ENCODE data around the gene DDX50. TPM values are rescaled to one million over a fixed set of nuclear protein-coding genes. Genes with fewer than 3 reads are reported as not detected.
"Not testable (repeated sequence)": the region's sequence is repeated elsewhere in the genome, so short reads cannot be mapped to it uniquely, and the experiment has no call there.

DDX50 gene
- total RNA-seq (10 to 100 TPM; 55.7 to 55.9 TPM), polyA plus RNA-seq (10 to 100 TPM; 34.1 to 45.7 (median 41.6) TPM), total RNA-seq (79.2 to 123 (median 115) reads per million in 6 experiments)

GRCh38 chr10:68901105-68901927 lies at the start of gene DDX50:
Gene DDX50, plus strand, starts transcription at chr10:68901315. Its CDS starts 70 bp downstream, at chr10:68901385.
- Mint-ChIP-seq H3K27me3 (peaks cover 0 to 3% (median 0%) of the 10 kb centered on the region in 5 donors), H3K36me3 (peaks cover 0 to 16% (median 0%) of the 10 kb centered on the region in 3 donors), H3K4me3 (peak within 1 kb of the TSS; percentile 87 to 100 (median 98)), H3K9me3 (no peaks in the 10 kb centered on the region), H3K27ac (peak within 1 kb of the TSS; percentile 97 to 100 (median 99)), H3K4me1 (peaks cover 24 to 49% (median 47%) of the 10 kb centered on the region in 4 donors)
- ATAC-seq (peak; percentile 96), DNase-seq (peak; percentile 83 to 98 (median 96))
- POLR2A ChIA-PET = interaction anchor here (0.5 to 2.1 kb wide), 10 partner anchors 9 to 1016 kb away, joined by 3 to 20 read pairs (median 4); partner anchors contain the start of genes CCAR1, DDX21, HNRNPH3 and PBLD

- H3K36me3 Mint-ChIP-seq = peaks cover 0 to 16% (median 12%) of the 10 kb centered on the region in 3 donors
- no peaks in the 10 kb centered on the region for H3K27me3 Mint-ChIP-seq
- no peak for ATAC-seq
- POLR2A ChIA-PET = no interaction called here
- no peak overlapping the region for H3K4me3 Mint-ChIP-seq
- no peaks in the 10 kb centered on the region for H3K4me1 Mint-ChIP-seq
- no peak overlapping the region for H3K27ac Mint-ChIP-seq
- DNase-seq = no peak
- peaks cover 0 to 32% (median 13%) of the 10 kb centered on the region in 9 donors for H3K9me3 Mint-ChIP-seq
These were observed 44.8 kb upstream of the DDX50 start for GRCh38 chr10:68856352-68856751.

GRCh38 chr10:68857005-68857404 lies 44.1 kb upstream of the DDX50 start:
- POLR2A ChIA-PET = no interaction called here
- no peak for DNase-seq
- Mint-ChIP-seq H3K27me3 (no peaks in the 10 kb centered on the region), H3K9me3 (peaks cover 0 to 34% (median 19%) of the 10 kb centered on the region in 9 donors), H3K4me3 (no peak overlapping the region), H3K36me3 (peaks cover 0 to 22% (median 17%) of the 10 kb centered on the region in 3 donors), H3K4me1 (no peaks in the 10 kb centered on the region), H3K27ac (no peak overlapping the region)
- no peak for ATAC-seq

- ATAC-seq = no peak
- no peak for DNase-seq
- no peaks in the 10 kb centered on the region for H3K4me1 Mint-ChIP-seq
- H3K27ac Mint-ChIP-seq = no peak overlapping the region
- H3K27me3 Mint-ChIP-seq = no peaks in the 10 kb centered on the region
- peaks cover 0 to 48% (median 26%) of the 10 kb centered on the region in 9 donors for H3K9me3 Mint-ChIP-seq
- H3K4me3 Mint-ChIP-seq = no peak overlapping the region
- H3K36me3 Mint-ChIP-seq = peaks cover 0 to 25% (median 24%) of the 10 kb centered on the region in 3 donors
- POLR2A ChIA-PET = no interaction called here
These were observed 39.9 kb upstream of the DDX50 start for GRCh38 chr10:68861253-68861652.

- peaks cover 0 to 40% (median 24%) of the 10 kb centered on the region in 9 donors for H3K9me3 Mint-ChIP-seq
- H3K36me3 Mint-ChIP-seq = peaks cover 0 to 22% (median 21%) of the 10 kb centered on the region in 3 donors
- ATAC-seq = no peak
- POLR2A ChIA-PET = no interaction called here
- H3K27ac Mint-ChIP-seq = no peak overlapping the region
- H3K27me3 Mint-ChIP-seq = no peaks in the 10 kb centered on the region
- no peak overlapping the region for H3K4me3 Mint-ChIP-seq
- no peaks in the 10 kb centered on the region for H3K4me1 Mint-ChIP-seq
- DNase-seq = no peak
These were observed 36.5 kb upstream of the DDX50 start for GRCh38 chr10:68864611-68865010.

- H3K4me3 Mint-ChIP-seq = not testable (repeated sequence)
These were observed 32.9 kb upstream of the DDX50 start for GRCh38 chr10:68868173-68868572.

GRCh38 chr10:68869623-68870022 lies 31.5 kb upstream of the DDX50 start:
- Mint-ChIP-seq H3K36me3 (peaks cover 0 to 4% (median 0%) of the 10 kb centered on the region in 3 donors), H3K4me1 (peaks cover 3 to 10% (median 7%) of the 10 kb centered on the region in 4 donors), H3K27me3 (no peaks in the 10 kb centered on the region), H3K4me3 (no peak overlapping the region), H3K27ac (peak overlapping the region in 1 of 10 donors; percentile 29), H3K9me3 (peaks cover 0 to 9% (median 2%) of the 10 kb centered on the region in 9 donors)
- no peak for ATAC-seq
- DNase-seq = no peak
- POLR2A ChIA-PET = no interaction called here

More at GRCh38 chr10:68868173-68868572, 32.9 kb upstream of the DDX50 start:
- H3K9me3 Mint-ChIP-seq, DNase-seq, POLR2A ChIA-PET, ATAC-seq, H3K27me3 Mint-ChIP-seq, H3K36me3 Mint-ChIP-seq: not testable (repeated sequence)
- H3K4me1 Mint-ChIP-seq = peaks cover 3 to 10% (median 7%) of the 10 kb centered on the region in 4 donors
- H3K27ac Mint-ChIP-seq = peak overlapping the region in 1 of 10 donors; percentile 11

GRCh38 chr10:68870061-68870460 lies 31.1 kb upstream of the DDX50 start:
- Mint-ChIP-seq H3K27me3 (no peaks in the 10 kb centered on the region), H3K4me1 (peaks cover 3 to 10% (median 7%) of the 10 kb centered on the region in 4 donors), H3K4me3 (no peak overlapping the region), H3K27ac (peak overlapping the region in 1 of 10 donors; percentile 32), H3K9me3 (peaks cover 0 to 9% (median 2%) of the 10 kb centered on the region in 9 donors), H3K36me3 (peaks cover 0 to 4% (median 0%) of the 10 kb centered on the region in 3 donors)
- no peak for ATAC-seq
- POLR2A ChIA-PET = no interaction called here
- DNase-seq = no peak

- H3K36me3 Mint-ChIP-seq = peaks cover 0 to 4% (median 0%) of the 10 kb centered on the region in 3 donors
- DNase-seq (peak in 3 of 10 donors; percentile 12 to 42 (median 38)), ATAC-seq (peak in 1 of 2 donors; percentile 92)
- POLR2A ChIA-PET = no interaction called here
- no peak overlapping the region for H3K4me3 Mint-ChIP-seq
- peaks cover 3 to 10% (median 7%) of the 10 kb centered on the region in 4 donors for H3K4me1 Mint-ChIP-seq
- H3K9me3 Mint-ChIP-seq = peaks cover 0 to 9% (median 2%) of the 10 kb centered on the region in 9 donors
- no peaks in the 10 kb centered on the region for H3K27me3 Mint-ChIP-seq
- H3K27ac Mint-ChIP-seq = peak overlapping the region in 2 of 10 donors; percentile 32 to 75
These were observed 30.5 kb upstream of the DDX50 start for GRCh38 chr10:68870545-68871104.

- POLR2A ChIA-PET = no interaction called here
These were observed 29.9 kb upstream of the DDX50 start for GRCh38 chr10:68871105-68871711.

GRCh38 chr10:68871731-68872342 lies 29.3 kb upstream of the DDX50 start:
- Mint-ChIP-seq H3K4me3 (no peak overlapping the region), H3K36me3 (peaks cover 0 to 4% (median 0%) of the 10 kb centered on the region in 3 donors), H3K27ac (peak overlapping the region in 2 of 10 donors; percentile 19 to 48), H3K27me3 (no peaks in the 10 kb centered on the region), H3K9me3 (peaks cover 0 to 9% (median 2%) of the 10 kb centered on the region in 9 donors), H3K4me1 (peaks cover 3 to 10% (median 7%) of the 10 kb centered on the region in 4 donors)
- no peak for ATAC-seq
- POLR2A ChIA-PET = interaction anchor here (0.7 kb wide), 1 partner anchor 232 kb away, joined by 4 read pairs; no protein-coding TSS in a partner anchor
- no peak for DNase-seq

More at GRCh38 chr10:68871105-68871711, 29.9 kb upstream of the DDX50 start:
- ATAC-seq = no peak
- DNase-seq = no peak
- Mint-ChIP-seq H3K9me3 (peaks cover 0 to 9% (median 2%) of the 10 kb centered on the region in 9 donors), H3K4me3 (no peak overlapping the region), H3K27me3 (no peaks in the 10 kb centered on the region), H3K4me1 (peaks cover 3 to 10% (median 7%) of the 10 kb centered on the region in 4 donors), H3K27ac (peak overlapping the region in 2 of 10 donors; percentile 19 to 48), H3K36me3 (peaks cover 0 to 4% (median 0%) of the 10 kb centered on the region in 3 donors)
